Testis (tissue), 2 donors: ENCODE data around the gene FBXW8.

ENCODE experiments used
- CTCF ChIP-seq, 3 experiments: fragments of 450-650 bp in 2 of 3; fragments of 200-600 bp in 1 of 3; sonication (generic) in 1 of 3; IDR thresholded peaks; one replicate each; pipeline ENCODE4 v1.5.1; 2016 to 2019; ENCODE audit warnings: antibody characterized with exemption in 3 of 3, mild to moderate bottlenecking in 2 of 3, moderate library complexity in 1 of 3
- POLR2A ChIP-seq: fragments of 450-650 bp; IDR thresholded peaks from one replicate; pipeline ENCODE4 v1.6.1; 2017; ENCODE audit warnings: antibody characterized with exemption, mild to moderate bottlenecking, moderate library complexity

GRCh38 chr12:116959198-116959460 is 48.4 kb downstream of the FBXW8 start:
- TF ChIP-seq POLR2A (no peak), CTCF (IDR thresholded peaks at IDR 0.05) (no peak)
